Measurements from ENCODE around the gene GNAQ.
"Not testable (repeated sequence)": the region's sequence is repeated elsewhere in the genome, so short reads cannot be mapped to it uniquely, and the experiment has no call there.

The GNAQ gene

DNA sequence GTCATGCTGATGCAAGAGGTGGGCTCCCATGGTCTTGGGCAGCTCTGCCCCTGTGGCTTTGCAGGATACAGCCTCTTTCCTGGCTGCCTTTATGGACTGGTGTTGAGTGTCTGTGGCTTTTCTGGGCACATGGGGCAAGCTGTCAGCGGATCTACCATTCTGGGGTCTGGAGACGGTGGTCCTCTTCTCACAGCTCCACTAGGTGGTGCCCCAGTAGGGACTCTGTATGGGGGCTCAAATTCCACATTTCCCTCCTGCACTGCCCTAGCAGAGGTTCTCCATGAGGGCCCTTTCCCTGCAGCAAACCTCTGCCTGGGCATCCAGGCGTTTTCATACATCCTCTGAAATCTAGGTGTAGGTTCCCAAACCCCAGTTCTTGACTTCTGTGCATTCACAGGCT, 340.9 kb downstream of the GNAQ start:
- not testable (repeated sequence) for DNase-seq (ENCODE audit: low read depth in 2 of 2)

DNA sequence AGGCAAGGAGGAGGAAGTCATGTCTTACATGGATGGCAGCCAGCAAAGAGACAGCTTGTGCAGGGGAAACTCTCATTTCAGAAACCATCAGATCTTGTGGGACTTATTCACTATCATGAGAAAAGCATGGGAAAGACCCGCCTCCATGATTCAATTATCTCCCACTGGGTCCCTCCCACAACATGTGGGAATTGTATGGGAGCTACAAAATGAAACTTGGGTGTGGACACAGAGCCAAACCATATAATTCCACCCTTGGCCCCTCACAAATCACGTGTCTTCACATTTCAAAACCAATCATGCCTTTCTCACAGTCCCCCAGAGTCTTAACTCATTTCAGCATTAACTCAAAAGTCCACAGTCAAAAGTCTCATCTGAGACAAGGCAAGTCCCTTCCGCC, 341.5 kb downstream of the GNAQ start:
- not testable (repeated sequence) for DNase-seq (ENCODE audit: low read depth in 2 of 2)

DNA sequence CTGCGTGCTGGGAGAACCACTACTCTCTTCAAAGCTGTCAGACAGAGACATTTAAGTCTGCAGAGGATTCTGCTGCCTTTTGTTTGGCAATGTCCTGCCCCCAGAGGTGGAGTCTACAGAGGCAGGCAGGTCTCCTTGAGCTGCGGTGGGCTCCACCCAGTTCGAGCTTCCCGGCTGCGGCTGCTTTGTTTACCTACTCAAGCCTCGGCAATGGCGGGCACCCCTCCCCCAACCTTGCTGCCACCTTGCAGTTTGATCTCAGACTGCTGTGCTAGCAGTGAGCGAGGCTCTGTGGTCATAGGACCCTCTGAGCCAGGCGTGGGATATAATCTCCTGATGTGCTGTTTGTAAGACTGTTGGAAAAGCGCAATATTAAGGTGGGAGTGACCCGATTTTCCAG, 343.9 kb downstream of the GNAQ start:
- DNase-seq (ENCODE audit: low read depth in 2 of 2), result not testable (repeated sequence)

DNA sequence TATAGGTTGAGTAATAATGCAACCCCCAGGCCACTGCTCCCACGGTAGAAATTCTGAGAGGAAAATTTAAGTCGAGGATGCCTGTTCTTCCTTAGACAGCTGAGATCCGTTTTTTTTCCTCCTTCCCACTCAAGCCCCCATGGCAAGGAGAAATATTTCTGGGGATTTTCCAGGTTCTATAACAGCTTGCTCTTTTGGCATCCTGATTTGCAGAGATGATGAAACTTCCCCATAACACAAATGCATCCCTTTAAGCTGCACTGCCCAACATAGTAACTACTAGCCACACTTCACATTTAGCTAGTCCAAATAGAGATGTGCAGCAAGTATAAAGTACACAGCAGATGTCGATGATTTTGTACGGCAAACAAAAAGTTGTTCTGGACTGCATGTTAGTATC, 351.0 kb downstream of the GNAQ start:
- DNase-seq (ENCODE audit: low read depth in 2 of 2), result no peak

DNA sequence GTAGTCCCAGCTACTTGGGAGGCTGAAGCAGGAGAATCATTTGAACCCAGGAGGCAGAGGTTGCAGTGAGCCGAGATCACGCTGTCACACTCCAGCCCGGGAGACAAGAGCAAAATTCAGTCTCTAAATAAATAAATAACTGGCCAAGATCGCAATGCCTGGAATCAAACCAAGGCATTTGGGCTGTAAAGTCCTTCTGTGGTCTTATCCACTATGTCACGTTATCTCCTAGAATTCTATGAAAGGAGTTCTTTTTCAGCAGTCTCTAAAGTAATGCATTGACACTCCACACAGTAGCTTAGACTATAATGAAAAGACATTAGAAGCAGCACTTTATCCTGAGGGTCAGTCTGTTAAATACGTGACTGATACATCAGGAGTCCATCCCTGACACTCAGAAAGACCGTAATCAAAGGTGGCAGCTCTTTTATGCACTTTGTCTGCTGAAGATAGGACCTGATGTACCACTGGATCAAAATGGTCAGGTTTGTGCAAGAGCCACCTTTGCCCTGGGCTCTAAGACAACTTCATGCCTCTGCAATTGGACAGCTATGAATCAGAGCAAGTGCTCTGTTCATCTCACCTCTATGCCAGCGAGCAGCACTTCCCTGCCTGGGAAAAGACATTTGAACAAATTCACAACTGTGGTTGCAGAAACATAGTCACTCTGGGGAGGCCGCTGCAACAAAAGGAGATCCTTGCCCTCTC, 351.8 kb downstream of the GNAQ start:
- DNase-seq (ENCODE audit: low read depth in 2 of 2), result no peak

DNA sequence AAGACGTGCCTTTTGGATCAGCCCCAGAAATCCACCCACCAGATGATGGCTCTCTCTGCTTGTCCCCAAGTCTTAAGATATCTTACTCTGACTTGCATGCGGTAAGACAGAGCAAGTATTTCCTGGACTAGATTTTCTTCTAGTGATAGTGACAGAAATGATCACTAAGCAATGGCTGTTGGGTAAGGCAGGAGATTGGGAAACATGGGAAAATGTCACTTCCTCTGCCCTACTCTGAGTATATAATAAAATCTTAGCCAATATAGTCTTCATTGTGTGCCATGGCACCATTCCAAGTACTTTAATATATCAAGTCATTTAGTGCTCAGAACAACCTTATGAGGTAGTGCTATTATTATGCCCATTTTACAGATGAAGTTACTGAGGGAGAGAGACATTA, 352.5 kb downstream of the GNAQ start:
- no peak for DNase-seq (ENCODE audit: low read depth in 2 of 2)

DNA sequence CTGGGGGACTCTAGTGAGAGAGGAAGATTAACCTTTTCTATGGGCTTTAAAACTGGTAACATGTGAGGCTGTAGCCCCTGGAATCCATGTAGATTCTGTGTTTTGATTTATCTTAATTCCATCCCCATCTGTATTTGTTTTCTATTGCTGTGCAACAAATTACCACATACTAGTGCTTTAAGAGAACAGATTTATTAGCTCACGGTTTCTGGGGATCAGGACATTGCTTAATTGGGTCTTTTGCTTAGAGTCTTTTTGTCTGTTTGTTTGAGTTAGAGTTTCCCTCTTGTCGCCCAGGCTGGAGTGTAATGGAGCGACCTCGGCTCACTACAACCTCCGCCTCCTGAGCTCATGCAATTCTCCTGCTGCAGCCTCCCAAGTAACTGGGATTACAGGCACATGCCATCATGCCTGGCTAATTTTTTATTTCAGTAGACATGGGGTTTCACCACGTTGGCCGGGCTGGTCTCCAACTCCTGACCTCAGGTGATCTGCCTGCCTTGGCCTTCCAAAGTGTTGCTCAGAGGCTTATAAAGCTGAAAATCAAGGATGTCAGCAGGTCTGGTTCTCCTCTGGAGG, 353.6 kb downstream of the GNAQ start:
- no peak for DNase-seq (ENCODE audit: low read depth in 2 of 2)

DNA sequence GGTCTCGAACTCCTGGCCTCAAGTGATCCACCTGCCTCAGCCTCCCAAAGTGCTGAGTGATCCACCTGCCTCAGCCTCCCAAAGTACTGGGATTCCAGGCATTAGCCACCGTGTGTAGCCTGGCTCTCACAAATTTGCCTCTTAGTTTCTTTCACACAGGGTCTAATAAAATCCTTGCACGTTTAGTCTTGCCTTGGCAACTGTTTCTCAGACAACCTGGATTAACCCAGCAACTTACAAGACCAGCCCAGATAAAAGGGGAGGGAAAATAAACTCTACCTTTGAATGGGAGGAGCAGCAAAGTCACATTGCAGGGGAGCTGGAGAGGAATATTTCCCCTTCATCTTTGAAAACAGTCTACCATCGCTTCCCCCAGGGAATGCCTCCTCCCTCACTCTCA, 354.2 kb downstream of the GNAQ start:
- no peak for DNase-seq (ENCODE audit: low read depth in 2 of 2)

DNA sequence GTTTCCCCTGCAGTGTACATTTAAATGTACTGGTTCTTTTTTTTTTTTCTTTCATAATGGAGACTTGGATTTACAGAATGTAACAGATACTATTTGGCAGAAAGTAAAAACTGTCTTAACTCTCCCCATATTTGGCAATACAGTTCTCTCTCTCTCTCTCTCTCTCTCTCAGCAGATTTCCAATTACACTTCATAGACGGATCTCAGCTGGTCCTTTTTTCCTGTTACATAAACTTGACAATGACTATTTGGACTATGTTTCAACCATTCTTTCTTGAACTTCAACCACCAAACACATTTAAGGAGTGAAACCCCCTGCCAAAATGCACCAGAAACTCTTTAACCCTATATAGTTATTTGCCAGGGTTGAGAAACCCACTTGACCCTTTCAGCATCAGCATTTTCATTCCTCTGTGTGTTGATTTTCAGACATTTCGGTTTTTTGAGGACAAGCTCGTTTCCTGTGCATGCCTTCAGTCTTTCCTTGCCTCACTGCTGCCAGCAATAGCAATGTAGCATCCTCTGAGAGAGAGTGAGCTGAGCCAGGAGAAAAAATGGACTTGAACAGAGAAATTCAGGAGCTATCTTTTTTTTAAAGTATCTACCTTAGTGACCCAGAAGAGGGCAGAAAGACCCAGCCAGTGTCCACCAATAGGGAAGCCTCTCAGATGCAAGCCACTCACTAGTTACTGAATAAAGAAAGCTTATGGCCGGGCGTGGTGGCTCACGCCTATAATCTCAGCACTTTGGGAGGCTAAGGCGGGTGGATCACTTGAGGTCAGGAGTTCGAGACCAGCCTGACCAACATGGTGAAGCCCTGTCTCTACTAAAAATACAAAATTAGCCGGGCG, 357.4 kb downstream of the GNAQ start:
- no peak for DNase-seq (ENCODE audit: low read depth in 2 of 2)

DNA sequence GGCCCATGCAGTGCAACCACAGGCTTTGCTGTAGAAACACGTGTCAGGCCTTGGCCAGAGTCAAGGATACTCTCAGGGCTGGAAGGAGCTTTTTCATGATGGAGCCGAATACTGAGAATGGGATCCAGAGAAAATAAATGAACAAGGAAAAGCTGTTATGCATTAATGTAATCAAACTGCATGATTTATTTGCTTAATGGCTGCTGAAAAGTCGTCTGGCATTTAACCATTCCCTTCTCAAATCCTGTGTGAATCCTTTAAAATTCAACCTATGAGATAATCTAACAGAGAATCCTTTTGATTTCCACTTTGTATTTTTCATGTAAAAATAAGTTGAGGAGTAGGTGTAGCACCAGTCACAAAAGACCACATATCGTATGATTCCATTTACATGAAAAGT, 359.4 kb downstream of the GNAQ start:
- DNase-seq (ENCODE audit: low read depth in 2 of 2), result no peak

DNA sequence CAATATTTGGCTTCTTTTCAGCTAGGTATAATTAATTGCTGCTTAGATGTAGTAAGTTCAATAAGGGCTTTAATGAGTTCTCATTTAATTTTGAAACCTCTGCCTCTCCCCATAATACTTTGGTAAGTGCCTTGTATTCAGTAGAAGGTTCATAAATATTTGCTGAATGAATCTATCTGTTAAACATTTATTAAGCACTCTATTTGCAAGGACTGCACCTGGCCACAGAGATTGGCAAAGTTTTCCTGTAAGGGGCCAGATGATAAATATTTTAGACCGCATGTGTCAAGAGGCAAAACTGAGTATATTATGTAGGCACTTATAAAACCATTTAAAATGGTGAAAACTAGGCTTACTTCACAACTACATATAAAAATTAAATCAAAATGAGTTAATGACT, 364.5 kb downstream of the GNAQ start:
- no peak for DNase-seq (ENCODE audit: low read depth in 2 of 2)
